ENCODE results near the gene TBP. TPM values are rescaled to one million over a fixed set of nuclear protein-coding genes. Genes with fewer than 3 reads are reported as not detected.

Gene TBP
- total and polyA plus RNA-seq, 2 of the 13 experiments (the other 11 are each of a cell fraction or from before 2014, with no cell fraction given): 21.7 to 28.1 TPM

DNA sequence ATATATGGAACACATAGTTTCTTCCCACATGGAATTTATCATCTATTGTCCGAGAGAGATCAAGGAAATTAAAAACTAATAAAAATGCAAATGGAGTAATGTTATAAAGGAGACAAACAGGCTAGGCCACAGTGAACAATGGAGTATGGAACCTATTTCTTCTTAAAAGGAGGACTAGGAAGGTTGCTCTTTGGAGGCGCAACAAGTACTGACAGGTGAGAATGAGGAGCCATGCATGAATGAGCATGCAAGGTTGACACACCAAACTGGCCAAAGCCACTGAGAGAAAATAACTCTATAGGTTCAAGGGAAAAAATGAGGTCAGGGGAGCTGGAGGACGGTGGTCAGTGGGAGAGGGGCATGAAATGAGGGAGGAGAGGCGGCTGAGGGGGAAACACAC, 41.9 kb upstream of the TBP start (continued):
- no peak for TF ChIP-seq ZSCAN30 (CRISPR knock-in tag; IDR thresholded peaks at IDR 0.05)
- TF ChIP-seq TEAD3 (CRISPR knock-in tag; optimal IDR thresholded peaks at IDR 0.05; ENCODE audit: borderline replicate concordance): no peak
- no peak for TF ChIP-seq FOXC1 (CRISPR knock-in tag; IDR thresholded peaks at IDR 0.05; ENCODE audit: borderline replicate concordance)

DNA sequence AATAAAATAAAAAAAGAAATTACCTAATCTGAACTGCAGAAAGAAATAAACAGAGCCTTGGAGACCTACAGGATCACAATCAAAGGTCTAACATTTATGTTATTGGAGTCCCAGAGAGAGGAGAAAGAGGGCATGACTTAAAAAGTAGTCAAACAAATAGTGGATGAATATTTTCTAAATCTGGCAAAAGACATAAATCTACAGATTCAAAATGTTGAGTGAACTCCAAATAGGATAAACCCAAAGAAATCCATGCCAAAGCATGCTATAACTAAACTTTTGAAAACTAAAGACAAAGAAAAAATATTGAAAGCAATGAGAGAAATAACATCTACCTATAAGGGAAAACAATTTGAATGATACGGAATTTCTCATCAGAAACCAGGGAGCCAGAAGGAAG, 39.3 kb upstream of the TBP start:
- no peak overlapping the region for H3K9ac ChIP-seq (ENCODE audit: insufficient read depth, low read depth, low read length)
- H3K4me2 ChIP-seq (ENCODE audit: low read depth, low read length): no peak overlapping the region
- H4K20me1 ChIP-seq (ENCODE audit: insufficient read depth, low read length): no peaks in the 10 kb centered on the region
- intact Hi-C loops (cut with micrococcal nuclease; ENCODE audit: unreplicated experiment) (loop anchor here (5.0 to 10.0 kb wide), 4 partner anchors 350 to 1558 kb away; no protein-coding TSS in a partner anchor), in situ Hi-C loops (cut with HindIII; ENCODE audit: extremely low pct_ligation_motif_present, low pct_unique_long_range_greater_than_20kb) (loop anchor here (10.0 kb wide), 1 partner anchor 560 kb away; no protein-coding TSS in a partner anchor)
- ATAC-seq: no peak
- H2AFZ ChIP-seq (ENCODE audit: low read length): no peak overlapping the region
- H3K4me3 ChIP-seq (replicated peaks in 1 of 3; ENCODE audit: insufficient read depth in 1 of 3, low read depth in 2 of 3, low read length in 3 of 3): no peak overlapping the region
- no peak for FAIRE-seq
- 53% methylated on average over 1 of the region's 1 CpG for WGBS (ENCODE audit: low lambda C conversion rate)
- CTCF ChIA-PET (ENCODE audit: low intra/inter-chr PET ratio, low total read pairs): no interaction called here
- H3K4me1 ChIP-seq (ENCODE audit: insufficient read depth, low read length): 0 out of 2 replicates have a peak, but pooled peaks cover 5% of the 10 kb centered on the region
- H3K27me3 ChIP-seq (ENCODE audit: control insufficient read depth in 1 of 2, insufficient read depth in 2 of 2, low read length in 2 of 2): no peaks in the 10 kb centered on the region
- H3K79me2 ChIP-seq (ENCODE audit: insufficient read depth, low read length): no peaks in the 10 kb centered on the region
- DNase-seq (ENCODE audit: low spot score): no peak
- no peak overlapping the region for H3K27ac ChIP-seq (ENCODE audit: extremely low read length, insufficient read depth, low read length)
- H3K9me3 ChIP-seq (ENCODE audit: low read length): no peaks in the 10 kb centered on the region
- no TSS peak for BruUV-seq (replicated peaks)
- no peaks in the 10 kb centered on the region for H3K36me3 ChIP-seq (replicated peaks in 1 of 2; ENCODE audit: control insufficient read depth in 1 of 2, insufficient read depth in 2 of 2, low read length in 2 of 2)
- POLR2A ChIA-PET: no interaction called here
- TF ChIP-seq RXRA (CRISPR knock-in tag; IDR thresholded peaks at IDR 0.05) (no peak), ZNF343 (CRISPR knock-in tag; IDR thresholded peaks at IDR 0.05) (no peak), GPN1 (CRISPR knock-in tag; IDR thresholded peaks at IDR 0.05; ENCODE audit: borderline replicate concordance) (no peak), CREB1 (IDR thresholded peaks at IDR 0.05) (no peak), CREB1 (CRISPR knock-in tag; IDR thresholded peaks at IDR 0.05) (no peak), SRSF4 (IDR thresholded peaks at IDR 0.05; ENCODE audit: low read depth, low read length, poor library complexity, severe bottlenecking) (no peak), ZNF282 (IDR thresholded peaks at IDR 0.05; ENCODE audit: partially characterized antibody) (no peak), ZNF724P (CRISPR knock-in tag; IDR thresholded peaks at IDR 0.05; ENCODE audit: borderline replicate concordance) (no peak)
- TF ChIP-seq, protein P1, sequence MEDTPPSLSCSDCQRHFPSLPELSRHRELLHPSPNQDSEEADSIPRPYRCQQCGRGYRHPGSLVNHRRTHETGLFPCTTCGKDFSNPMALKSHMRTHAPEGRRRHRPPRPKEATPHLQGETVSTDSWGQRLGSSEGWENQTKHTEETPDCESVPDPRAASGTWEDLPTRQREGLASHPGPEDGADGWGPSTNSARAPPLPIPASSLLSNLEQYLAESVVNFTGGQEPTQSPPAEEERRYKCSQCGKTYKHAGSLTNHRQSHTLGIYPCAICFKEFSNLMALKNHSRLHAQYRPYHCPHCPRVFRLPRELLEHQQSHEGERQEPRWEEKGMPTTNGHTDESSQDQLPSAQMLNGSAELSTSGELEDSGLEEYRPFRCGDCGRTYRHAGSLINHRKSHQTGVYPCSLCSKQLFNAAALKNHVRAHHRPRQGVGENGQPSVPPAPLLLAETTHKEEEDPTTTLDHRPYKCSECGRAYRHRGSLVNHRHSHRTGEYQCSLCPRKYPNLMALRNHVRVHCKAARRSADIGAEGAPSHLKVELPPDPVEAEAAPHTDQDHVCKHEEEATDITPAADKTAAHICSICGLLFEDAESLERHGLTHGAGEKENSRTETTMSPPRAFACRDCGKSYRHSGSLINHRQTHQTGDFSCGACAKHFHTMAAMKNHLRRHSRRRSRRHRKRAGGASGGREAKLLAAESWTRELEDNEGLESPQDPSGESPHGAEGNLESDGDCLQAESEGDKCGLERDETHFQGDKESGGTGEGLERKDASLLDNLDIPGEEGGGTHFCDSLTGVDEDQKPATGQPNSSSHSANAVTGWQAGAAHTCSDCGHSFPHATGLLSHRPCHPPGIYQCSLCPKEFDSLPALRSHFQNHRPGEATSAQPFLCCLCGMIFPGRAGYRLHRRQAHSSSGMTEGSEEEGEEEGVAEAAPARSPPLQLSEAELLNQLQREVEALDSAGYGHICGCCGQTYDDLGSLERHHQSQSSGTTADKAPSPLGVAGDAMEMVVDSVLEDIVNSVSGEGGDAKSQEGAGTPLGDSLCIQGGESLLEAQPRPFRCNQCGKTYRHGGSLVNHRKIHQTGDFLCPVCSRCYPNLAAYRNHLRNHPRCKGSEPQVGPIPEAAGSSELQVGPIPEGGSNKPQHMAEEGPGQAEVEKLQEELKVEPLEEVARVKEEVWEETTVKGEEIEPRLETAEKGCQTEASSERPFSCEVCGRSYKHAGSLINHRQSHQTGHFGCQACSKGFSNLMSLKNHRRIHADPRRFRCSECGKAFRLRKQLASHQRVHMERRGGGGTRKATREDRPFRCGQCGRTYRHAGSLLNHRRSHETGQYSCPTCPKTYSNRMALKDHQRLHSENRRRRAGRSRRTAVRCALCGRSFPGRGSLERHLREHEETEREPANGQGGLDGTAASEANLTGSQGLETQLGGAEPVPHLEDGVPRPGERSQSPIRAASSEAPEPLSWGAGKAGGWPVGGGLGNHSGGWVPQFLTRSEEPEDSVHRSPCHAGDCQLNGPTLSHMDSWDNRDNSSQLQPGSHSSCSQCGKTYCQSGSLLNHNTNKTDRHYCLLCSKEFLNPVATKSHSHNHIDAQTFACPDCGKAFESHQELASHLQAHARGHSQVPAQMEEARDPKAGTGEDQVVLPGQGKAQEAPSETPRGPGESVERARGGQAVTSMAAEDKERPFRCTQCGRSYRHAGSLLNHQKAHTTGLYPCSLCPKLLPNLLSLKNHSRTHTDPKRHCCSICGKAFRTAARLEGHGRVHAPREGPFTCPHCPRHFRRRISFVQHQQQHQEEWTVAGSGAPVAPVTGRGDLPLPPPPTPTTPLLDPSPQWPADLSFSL (CRISPR knock-in tag; IDR thresholded peaks at IDR 0.05): no peak
- TF ChIP-seq, protein P2, sequence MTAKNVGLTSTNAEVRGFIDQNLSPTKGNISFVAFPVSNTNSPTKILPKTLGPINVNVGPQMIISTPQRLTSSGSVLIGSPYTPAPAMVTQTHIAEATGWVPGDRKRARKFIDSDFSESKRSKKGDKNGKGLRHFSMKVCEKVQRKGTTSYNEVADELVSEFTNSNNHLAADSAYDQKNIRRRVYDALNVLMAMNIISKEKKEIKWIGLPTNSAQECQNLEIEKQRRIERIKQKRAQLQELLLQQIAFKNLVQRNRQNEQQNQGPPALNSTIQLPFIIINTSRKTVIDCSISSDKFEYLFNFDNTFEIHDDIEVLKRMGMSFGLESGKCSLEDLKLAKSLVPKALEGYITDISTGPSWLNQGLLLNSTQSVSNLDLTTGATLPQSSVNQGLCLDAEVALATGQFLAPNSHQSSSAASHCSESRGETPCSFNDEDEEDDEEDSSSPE (CRISPR knock-in tag; IDR thresholded peaks at IDR 0.05): no peak
- TF ChIP-seq, protein P3, sequence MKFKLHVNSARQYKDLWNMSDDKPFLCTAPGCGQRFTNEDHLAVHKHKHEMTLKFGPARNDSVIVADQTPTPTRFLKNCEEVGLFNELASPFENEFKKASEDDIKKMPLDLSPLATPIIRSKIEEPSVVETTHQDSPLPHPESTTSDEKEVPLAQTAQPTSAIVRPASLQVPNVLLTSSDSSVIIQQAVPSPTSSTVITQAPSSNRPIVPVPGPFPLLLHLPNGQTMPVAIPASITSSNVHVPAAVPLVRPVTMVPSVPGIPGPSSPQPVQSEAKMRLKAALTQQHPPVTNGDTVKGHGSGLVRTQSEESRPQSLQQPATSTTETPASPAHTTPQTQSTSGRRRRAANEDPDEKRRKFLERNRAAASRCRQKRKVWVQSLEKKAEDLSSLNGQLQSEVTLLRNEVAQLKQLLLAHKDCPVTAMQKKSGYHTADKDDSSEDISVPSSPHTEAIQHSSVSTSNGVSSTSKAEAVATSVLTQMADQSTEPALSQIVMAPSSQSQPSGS (CRISPR knock-in tag; IDR thresholded peaks at IDR 0.05): no peak

Data from HepG2 (cell line).